Lung (tissue), 12 donors: ENCODE measurements around the gene LUC7L. TPM values are rescaled to one million over a fixed set of nuclear protein-coding genes. Genes with fewer than 3 reads are reported as not detected.

Experiments used
- ATAC-seq: fragments of 200-7000 bp; cut with Tn5 transposase; one replicate; pipeline ENCODE4 v1.9.1; 2020; ENCODE audit warnings: moderate number of reproducible peaks; ENCODE audit not compliant: insufficient read depth, low FRiP score
- DNase-seq, 3 donors: peaks; one replicate each; pipeline ENCODE4 v3.0.0-alpha.2; 2013 to 2017
- H3K27ac ChIP-seq, 2 donors: one replicate each; pipeline ENCODE4 v1.5.1; 2013; ENCODE audit warnings: mild to moderate bottlenecking in 2 of 2, moderate library complexity in 2 of 2, control low read depth in 1 of 2, inconsistent platforms in 1 of 2, low read depth in 1 of 2, low read length in 1 of 2
- H3K27me3 ChIP-seq, 3 donors: one replicate each; pipeline ENCODE4 v1.5.1; 2013; ENCODE audit warnings: low read length in 2 of 3; ENCODE audit not compliant: control insufficient read depth in 3 of 3, insufficient read depth in 3 of 3
- H3K36me3 ChIP-seq, 4 donors: one replicate each; pipeline ENCODE4 v1.5.1; 2013; ENCODE audit warnings: low read length in 4 of 4, mild to moderate bottlenecking in 1 of 4, moderate library complexity in 1 of 4; ENCODE audit not compliant: control insufficient read depth in 4 of 4, insufficient read depth in 4 of 4
- H3K4me1 ChIP-seq, 5 donors: one replicate each; pipeline ENCODE4 v1.5.1; 2013; ENCODE audit warnings: low read length in 5 of 5, mild to moderate bottlenecking in 2 of 5, moderate library complexity in 1 of 5; ENCODE audit not compliant: control insufficient read depth in 5 of 5, insufficient read depth in 5 of 5
- H3K4me3 ChIP-seq: one replicate; pipeline ENCODE4 v1.5.1; 2013; ENCODE audit warnings: mild to moderate bottlenecking, control low read depth, moderate library complexity
- H3K9ac ChIP-seq, 2 donors: one replicate each; pipeline ENCODE4 v1.5.1; 2013; ENCODE audit warnings: low read length in 2 of 2, control low read depth in 1 of 2; ENCODE audit not compliant: insufficient read depth in 1 of 2
- H3K9me3 ChIP-seq, 4 donors: one replicate each; pipeline ENCODE4 v1.5.1; 2013; ENCODE audit warnings: low read length in 3 of 4, mild to moderate bottlenecking in 1 of 4, moderate library complexity in 1 of 4; ENCODE audit not compliant: control insufficient read depth in 4 of 4, insufficient read depth in 3 of 4
- CTCF ChIP-seq: IDR thresholded peaks from 2 replicates; pipeline ENCODE4 v1.5.1; 2012; ENCODE audit warnings: mild to moderate bottlenecking; ENCODE audit errors: control extremely low read depth, extremely low read depth
- WGBS, 2 donors: extraction: QIAGEN DNeasy Blood & Tissue Kit; methylation state at CpG; one replicate each; pipeline ENCODE4 v1.1.7; 2013; 5-methylcytosine and 5-hydroxymethylcytosine counted together
- polyA plus RNA-seq, 2 donors: library from polyadenylated mRNA; stranded (reverse); fragments of 200-250 nt; gene quantifications; one replicate each; pipeline ENCODE4 v1.2.1, GENCODE V29; 2013
- total RNA-seq, 2 donors: library from RNA; depleted of rRNA in 1 of 2; stranded (reverse); fragments of >200 nt in 1 of 2; gene quantifications; one replicate each; pipeline ENCODE4 v1.2.1, GENCODE V29; 2014 to 2021
- donor health status: control.
- donor health status: control.
- donor health status: Bipolar disorder and iron deficiency.
- donor health status: healthy.
- donor health status: DM: yes; HTN: yes; CAD: no.

The LUC7L gene
- total and polyA plus RNA-seq, 4 donors = 35.2 to 115 (median 80.8) TPM

GRCh38 chr16:245105-245504 lies 15.9 kb upstream of the LUC7L start:
- no peak for DNase-seq
- no peak for ATAC-seq
- Histone ChIP-seq H3K4me1 (peaks cover 0 to 3% (median 0%) of the 10 kb centered on the region in 5 donors), H3K9me3 (no peaks in the 10 kb centered on the region), H3K27me3 (no peaks in the 10 kb centered on the region), H3K4me3 (no peak overlapping the region), H3K36me3 (peaks cover 0 to 5% (median 1%) of the 10 kb centered on the region in 4 donors), H3K9ac (no peak overlapping the region), H3K27ac (no peak overlapping the region)
- 82 to 90% methylated on average over 9 of the region's 9 CpGs for WGBS, 2 donors
- no peak for TF ChIP-seq CTCF

- H3K9me3 ChIP-seq = no peaks in the 10 kb centered on the region
- H3K27me3 ChIP-seq = no peaks in the 10 kb centered on the region
- no peak for DNase-seq
- ATAC-seq = no peak
- 88 to 92% methylated on average over 4 of the region's 4 CpGs for WGBS, 2 donors
- TF ChIP-seq CTCF = no peak
- H3K4me3 ChIP-seq = no peak overlapping the region
- no peak overlapping the region for H3K27ac ChIP-seq
- H3K9ac ChIP-seq = no peak overlapping the region
- H3K36me3 ChIP-seq = no peaks in the 10 kb centered on the region
- H3K4me1 ChIP-seq = peaks cover 0 to 3% (median 0%) of the 10 kb centered on the region in 5 donors
These were observed 14.1 kb upstream of the LUC7L start for GRCh38 chr16:243348-243747.

- Histone ChIP-seq H3K27me3 (no peaks in the 10 kb centered on the region), H3K36me3 (peaks cover 0 to 2% (median 0%) of the 10 kb centered on the region in 4 donors), H3K9me3 (no peaks in the 10 kb centered on the region), H3K4me3 (no peak overlapping the region), H3K9ac (no peak overlapping the region), H3K27ac (no peak overlapping the region), H3K4me1 (peaks cover 0 to 3% (median 0%) of the 10 kb centered on the region in 5 donors)
- DNase-seq (no peak), ATAC-seq (no peak)
- WGBS, 2 donors = 88 to 89% methylated on average over 10 of the region's 10 CpGs
- no peak for TF ChIP-seq CTCF
These were observed 13.0 kb upstream of the LUC7L start for GRCh38 chr16:242281-242680.

GRCh38 chr16:240559-240958 lies 11.3 kb upstream of the LUC7L start:
- H3K9ac ChIP-seq = no peak overlapping the region
- WGBS, 2 donors = 92 to 95% methylated on average over 8 of the region's 8 CpGs
- H3K4me1 ChIP-seq = peaks cover 0 to 3% (median under 1%) of the 10 kb centered on the region in 5 donors
- peaks cover 0 to 2% (median 0%) of the 10 kb centered on the region in 4 donors for H3K36me3 ChIP-seq
- no peak overlapping the region for H3K27ac ChIP-seq
- H3K9me3 ChIP-seq = no peaks in the 10 kb centered on the region
- no peak for DNase-seq
- H3K4me3 ChIP-seq = no peak overlapping the region
- no peak for TF ChIP-seq CTCF
- H3K27me3 ChIP-seq = no peaks in the 10 kb centered on the region
- no peak for ATAC-seq
